Kidney epithelial cell (primary cell): Measurements from ENCODE around the gene ZDHHC3. TPM values are rescaled to one million over a fixed set of nuclear protein-coding genes. Genes with fewer than 3 reads are reported as not detected.

Experiments
- DNase-seq: peaks from one replicate; pipeline ENCODE4 v3.0.0-alpha.2; 2010; ENCODE audit warnings: low read depth
- H3K27me3 ChIP-seq: 2 replicates; pipeline ENCODE4 v1.6.0; 2011; ENCODE audit warnings: low read length; ENCODE audit not compliant: control insufficient read depth, insufficient read depth
- H3K36me3 ChIP-seq: 2 replicates; pipeline ENCODE4 v1.5.1; 2011; ENCODE audit warnings: low read length; ENCODE audit not compliant: control insufficient read depth, insufficient read depth
- H3K4me3 ChIP-seq: 2 replicates; pipeline ENCODE4 v1.5.1; 2011; ENCODE audit warnings: low read depth, mild to moderate bottlenecking, control low read depth, low read length
- CTCF ChIP-seq: IDR thresholded peaks from 2 replicates; pipeline ENCODE4 v1.5.1; 2011; ENCODE audit warnings: mild to moderate bottlenecking, moderate library complexity, low read length, control low read depth, inconsistent platforms; ENCODE audit not compliant: insufficient read depth, poor library complexity, severe bottlenecking
- total RNA-seq: library from RNA; depleted of rRNA; stranded (reverse); fragments of >200 nt; gene quantifications from 2 replicates; pipeline ENCODE4 v1.2.3, GENCODE V29; 2015

The ZDHHC3 gene
- total RNA-seq, 1 donor from 2014 or later, result 68.3 TPM

GRCh38 chr3:45017821-45018220 lies 41.8 kb upstream of the ZDHHC3 start:
- Histone ChIP-seq H3K4me3 (no peak overlapping the region), H3K27me3 (no peaks in the 10 kb centered on the region), H3K36me3 (no peaks in the 10 kb centered on the region)

GRCh38 chr3:45016916-45017315 lies 40.9 kb upstream of the ZDHHC3 start:
- DNase-seq, result no peak
- Histone ChIP-seq H3K27me3 (no peaks in the 10 kb centered on the region), H3K4me3 (no peak overlapping the region), H3K36me3 (no peaks in the 10 kb centered on the region)
- no peak for TF ChIP-seq CTCF

More at GRCh38 chr3:45017821-45018220, 41.8 kb upstream of the ZDHHC3 start:
- TF ChIP-seq CTCF, result no peak
- DNase-seq, result no peak

- DNase-seq, result no peak
- no peak overlapping the region for H3K4me3 ChIP-seq
- H3K36me3 ChIP-seq, result no peaks in the 10 kb centered on the region
- no peaks in the 10 kb centered on the region for H3K27me3 ChIP-seq
- no peak for TF ChIP-seq CTCF
These were observed 36.6 kb upstream of the ZDHHC3 start for GRCh38 chr3:45012577-45012976.

- TF ChIP-seq CTCF, result no peak
- no peak overlapping the region for H3K4me3 ChIP-seq
- peak; percentile 73 for DNase-seq
- H3K36me3 ChIP-seq, result no peaks in the 10 kb centered on the region
- no peaks in the 10 kb centered on the region for H3K27me3 ChIP-seq
These were observed 36.0 kb upstream of the ZDHHC3 start for GRCh38 chr3:45011756-45012508.

GRCh38 chr3:45010811-45011333 lies 34.9 kb upstream of the ZDHHC3 start:
- TF ChIP-seq CTCF, result no peak
- Histone ChIP-seq H3K27me3 (no peaks in the 10 kb centered on the region), H3K36me3 (no peaks in the 10 kb centered on the region), H3K4me3 (no peak overlapping the region)
- peak; percentile 86 for DNase-seq

GRCh38 chr3:45009868-45010267 lies 33.9 kb upstream of the ZDHHC3 start:
- no peak for TF ChIP-seq CTCF
- H3K27me3 ChIP-seq, result no peaks in the 10 kb centered on the region
- no peak for DNase-seq
- no peak overlapping the region for H3K4me3 ChIP-seq
- no peaks in the 10 kb centered on the region for H3K36me3 ChIP-seq
